ENCODE results near the gene CD68.
A peak's percentile ranks its signal among the peaks of the same experiment; 100 is the strongest.

Gene CD68

GRCh38 chr17:7626307-7626706 lies 46.9 kb downstream of the CD68 start:
- Histone ChIP-seq H3K36me3 (no peaks in the 10 kb centered on the region), H3K9me3 (no peaks in the 10 kb centered on the region), H3K27me3 (no peaks in the 10 kb centered on the region), H3K4me1 (ENCODE audit: control insufficient read depth in 1 of 2, insufficient read depth in 1 of 2, low read depth in 1 of 2, low read length in 1 of 2) (peaks cover 18 to 22% of the 10 kb centered on the region in 2 experiments), H3K4me3 (ENCODE audit: low read depth in 1 of 2, low read length in 1 of 2) (peak overlapping the region; percentile 64 to 75), H3K27ac (peak overlapping the region; percentile 78)
- no peak for TF ChIP-seq CTCF (IDR thresholded peaks at IDR 0.05)

- H3K36me3 ChIP-seq: no peaks in the 10 kb centered on the region
- H3K4me1 ChIP-seq (ENCODE audit: control insufficient read depth in 1 of 2, insufficient read depth in 1 of 2, low read depth in 1 of 2, low read length in 1 of 2): peaks cover 18 to 22% of the 10 kb centered on the region in 2 experiments
- no peaks in the 10 kb centered on the region for H3K9me3 ChIP-seq
- no peak for TF ChIP-seq CTCF (IDR thresholded peaks at IDR 0.05)
- peak overlapping the region; percentile 64 to 75 for H3K4me3 ChIP-seq (ENCODE audit: low read depth in 1 of 2, low read length in 1 of 2)
- no peaks in the 10 kb centered on the region for H3K27me3 ChIP-seq
- H3K27ac ChIP-seq: peak overlapping the region; percentile 78
Measured at GRCh38 chr17:7626956-7627249, 47.5 kb downstream of the CD68 start.

- Histone ChIP-seq H3K27me3 (no peaks in the 10 kb centered on the region), H3K4me1 (ENCODE audit: control insufficient read depth in 1 of 2, insufficient read depth in 1 of 2, low read depth in 1 of 2, low read length in 1 of 2) (peaks cover 18 to 22% of the 10 kb centered on the region in 2 experiments), H3K27ac (peak within 1 kb of the TSS; percentile 78), H3K36me3 (no peaks in the 10 kb centered on the region), H3K4me3 (ENCODE audit: low read depth in 1 of 2, low read length in 1 of 2) (peak within 1 kb of the TSS; percentile 64 to 75), H3K9me3 (no peaks in the 10 kb centered on the region)
- TF ChIP-seq CTCF (IDR thresholded peaks at IDR 0.05): no peak
Measured at GRCh38 chr17:7627250-7628121, 48.0 kb downstream of the CD68 start, which contains the start of gene SAT2. Gene SAT2 (minus strand): TSS chr17:7627821. CDS start chr17:7627635, 186 bp downstream.

GRCh38 chr17:7629939-7630571 lies 50.6 kb downstream of the CD68 start, which contains the start of gene SHBG:
Gene SHBG (plus strand): TSS chr17:7630135. CDS start chr17:7630173, 38 bp downstream.
- Histone ChIP-seq H3K9me3 (no peaks in the 10 kb centered on the region), H3K27me3 (peaks cover 10% of the 10 kb centered on the region), H3K4me1 (ENCODE audit: control insufficient read depth in 1 of 2, insufficient read depth in 1 of 2, low read depth in 1 of 2, low read length in 1 of 2) (peaks cover 18 to 22% of the 10 kb centered on the region in 2 experiments), H3K27ac (no peak within 1 kb of the TSS), H3K36me3 (no peaks in the 10 kb centered on the region), H3K4me3 (ENCODE audit: low read depth in 1 of 2, low read length in 1 of 2) (no peak within 1 kb of the TSS)
- no peak for TF ChIP-seq CTCF (IDR thresholded peaks at IDR 0.05)

Data from neutrophil (primary cell).